Stomach (tissue), 4 donors: ENCODE results near the gene KRT34.

Source experiments
- POLR2AphosphoS5 ChIP-seq, 3 donors: sonication (generic); formaldehyde crosslinking; IDR thresholded peaks; one replicate each; pipeline ENCODE4 v1.6.1; 2016; ENCODE audit warnings: antibody characterized with exemption in 3 of 3
- TF ChIP-seq, protein P1 (sequence below), 7 experiments: fragments of 450-650 bp in 4 of 7; fragments of 200-600 bp in 3 of 7; sonication (generic) in 3 of 7; IDR thresholded peaks; one replicate each; pipeline ENCODE4 v1.5.1; 2016 to 2019; ENCODE audit warnings: antibody characterized with exemption in 7 of 7, control low read depth in 2 of 7, mild to moderate bottlenecking in 1 of 7

GRCh38 chr17:41347869-41348760, 34.0 kb downstream of the KRT34 start:
- TF ChIP-seq, protein P1, sequence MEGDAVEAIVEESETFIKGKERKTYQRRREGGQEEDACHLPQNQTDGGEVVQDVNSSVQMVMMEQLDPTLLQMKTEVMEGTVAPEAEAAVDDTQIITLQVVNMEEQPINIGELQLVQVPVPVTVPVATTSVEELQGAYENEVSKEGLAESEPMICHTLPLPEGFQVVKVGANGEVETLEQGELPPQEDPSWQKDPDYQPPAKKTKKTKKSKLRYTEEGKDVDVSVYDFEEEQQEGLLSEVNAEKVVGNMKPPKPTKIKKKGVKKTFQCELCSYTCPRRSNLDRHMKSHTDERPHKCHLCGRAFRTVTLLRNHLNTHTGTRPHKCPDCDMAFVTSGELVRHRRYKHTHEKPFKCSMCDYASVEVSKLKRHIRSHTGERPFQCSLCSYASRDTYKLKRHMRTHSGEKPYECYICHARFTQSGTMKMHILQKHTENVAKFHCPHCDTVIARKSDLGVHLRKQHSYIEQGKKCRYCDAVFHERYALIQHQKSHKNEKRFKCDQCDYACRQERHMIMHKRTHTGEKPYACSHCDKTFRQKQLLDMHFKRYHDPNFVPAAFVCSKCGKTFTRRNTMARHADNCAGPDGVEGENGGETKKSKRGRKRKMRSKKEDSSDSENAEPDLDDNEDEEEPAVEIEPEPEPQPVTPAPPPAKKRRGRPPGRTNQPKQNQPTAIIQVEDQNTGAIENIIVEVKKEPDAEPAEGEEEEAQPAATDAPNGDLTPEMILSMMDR (IDR thresholded peaks at IDR 0.05): no peak
- TF ChIP-seq POLR2AphosphoS5 (IDR thresholded peaks at IDR 0.05): no peak
